GM19467 (cell line): ENCODE results near the gene KCNAB2.

ENCODE experiments used
- ATAC-seq: cut with Tn5 transposase; IDR thresholded peaks from one replicate; pipeline ENCODE4 v1.9.1; 2021; ENCODE audit warnings: mild to moderate bottlenecking, moderate library complexity; ENCODE audit not compliant: unreplicated experiment

The KCNAB2 gene

DNA sequence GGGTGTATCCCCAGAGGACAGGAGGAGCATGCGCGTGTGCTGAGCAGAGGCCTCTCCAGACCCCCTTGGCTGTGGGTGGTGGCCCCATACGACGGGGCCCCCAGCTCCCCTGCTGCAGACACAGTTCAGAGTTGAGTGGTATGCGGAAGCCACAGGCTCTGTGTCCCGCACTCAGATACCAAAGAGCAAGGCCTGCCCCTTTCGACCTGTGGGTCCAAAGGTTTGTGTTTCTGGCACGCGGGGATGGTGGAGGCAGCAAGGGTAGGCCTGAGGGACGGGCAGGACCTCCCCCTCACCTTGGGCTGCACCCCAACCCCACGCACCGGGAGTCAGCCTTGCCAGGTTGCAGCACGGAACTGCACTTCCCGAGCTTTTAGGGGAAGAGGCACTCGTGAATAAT lies at the start of gene KCNAB2:
Gene KCNAB2 (plus strand): TSS at position 328 of the 400 bp plus-strand sequence. CDS start 5,649 bp downstream, outside the sequence.
- ATAC-seq = no peak

DNA sequence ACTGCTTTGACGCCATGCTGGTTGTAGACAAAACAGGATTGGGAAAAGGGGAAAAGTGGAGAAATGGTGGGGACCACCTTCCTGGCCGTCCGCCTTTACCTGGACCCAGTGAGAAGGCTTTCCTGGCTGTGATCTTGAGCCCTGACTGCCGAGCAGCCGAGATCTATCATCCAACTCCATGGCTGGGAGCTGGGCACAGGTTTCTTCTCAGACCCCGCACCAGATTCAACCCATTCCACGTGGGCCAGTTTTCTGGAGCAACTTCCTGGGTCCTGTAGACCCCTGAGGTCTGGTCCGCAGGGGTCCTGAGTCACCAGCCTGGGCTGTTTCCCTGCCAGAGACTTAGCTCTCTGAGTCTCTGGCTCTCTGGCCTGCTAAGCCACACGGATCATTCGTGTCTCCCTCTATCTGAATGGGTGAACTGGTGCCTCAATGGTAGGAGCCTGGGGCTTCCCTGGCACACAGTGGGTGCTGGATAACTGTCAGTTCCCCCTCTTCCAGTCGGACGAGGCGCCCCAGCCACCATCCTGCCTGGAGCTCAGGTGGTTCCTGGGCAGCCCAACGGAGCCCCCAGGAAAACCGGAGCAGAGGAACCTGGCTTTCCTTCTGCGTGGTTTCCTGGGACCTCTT lies 48.9 kb upstream of the KCNAB2 start:
- no peak for ATAC-seq

DNA sequence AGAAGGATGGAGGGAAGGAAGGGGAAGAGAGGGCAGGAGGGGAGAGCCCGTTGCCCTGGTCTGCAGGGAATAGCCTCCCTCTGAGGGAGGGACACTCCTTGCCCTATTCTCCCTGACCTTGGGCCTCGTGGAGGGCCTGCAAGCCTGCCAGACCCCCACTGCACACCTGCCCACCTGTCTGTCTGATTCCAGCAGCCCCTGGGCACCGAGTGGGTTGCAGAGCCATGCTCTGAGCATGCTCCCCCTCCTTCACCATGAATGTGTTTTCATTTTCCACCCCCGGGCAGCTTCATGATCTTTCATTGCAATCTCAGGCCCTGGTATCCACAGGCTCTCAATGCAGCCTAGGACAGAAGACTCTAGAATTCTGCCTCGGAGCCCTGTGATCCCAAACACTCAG lies 48.4 kb upstream of the KCNAB2 start:
- ATAC-seq = no peak

DNA sequence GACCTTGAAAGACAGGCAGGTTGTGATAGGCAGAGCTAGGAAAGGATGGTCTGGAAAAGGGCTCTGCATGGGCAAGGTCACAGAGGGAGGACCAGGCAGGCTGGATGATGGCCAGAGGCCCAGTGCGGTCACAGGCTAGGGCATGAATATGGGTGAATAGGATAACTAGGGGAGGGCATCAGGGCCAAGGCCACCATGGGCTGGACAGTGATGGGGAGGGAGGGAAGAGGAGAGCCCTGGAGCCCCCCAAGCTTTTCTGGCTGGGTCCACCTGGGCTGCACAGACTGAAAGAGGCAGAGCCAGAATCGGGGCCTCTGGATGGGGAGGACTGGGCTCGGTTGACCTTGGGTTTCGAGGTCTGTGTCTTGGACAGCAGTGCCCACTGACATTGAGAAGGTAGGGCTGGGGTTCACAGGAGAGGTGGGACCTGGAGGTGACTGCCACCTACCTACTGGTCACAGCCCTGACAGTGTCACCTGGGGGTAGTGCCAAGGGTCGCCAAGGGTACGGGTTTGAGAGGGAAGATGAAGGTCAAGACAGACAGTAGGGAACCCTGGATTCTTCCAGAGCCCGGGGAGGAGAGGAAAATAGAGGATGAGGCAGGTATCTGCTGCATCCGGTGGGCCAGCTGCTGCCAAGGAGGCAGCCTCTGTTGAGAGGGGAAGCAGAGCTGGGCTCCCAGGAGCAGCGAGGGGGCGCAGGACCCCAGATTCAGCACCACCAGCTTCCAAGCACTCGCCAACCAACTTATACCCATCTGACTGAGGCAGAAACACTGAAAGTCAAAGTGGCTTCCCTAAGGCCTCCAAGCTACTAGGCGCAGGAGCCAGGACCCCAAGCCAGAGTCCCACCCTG lies 47.4 kb upstream of the KCNAB2 start:
- ATAC-seq = no peak

DNA sequence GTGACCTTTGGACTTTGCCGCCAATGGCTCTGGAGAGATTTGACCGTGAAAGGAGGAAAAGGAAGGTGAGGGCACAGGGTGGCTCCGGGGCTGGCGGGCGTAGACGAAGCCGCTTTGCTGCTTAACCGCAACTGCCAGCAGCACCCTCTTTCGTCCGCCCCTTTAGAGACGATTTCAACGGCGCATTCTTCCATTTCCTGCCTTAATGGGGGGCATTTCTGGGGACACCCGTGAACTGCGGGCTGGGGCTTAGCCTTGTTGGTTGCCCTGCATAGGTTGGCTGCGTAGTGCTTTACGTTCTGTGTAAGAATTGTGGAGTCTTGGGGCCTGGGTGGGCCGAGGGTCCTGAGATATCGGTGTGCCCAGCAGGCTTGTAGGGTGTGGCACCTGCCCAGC lies 46.8 kb upstream of the KCNAB2 start:
- no peak for ATAC-seq

DNA sequence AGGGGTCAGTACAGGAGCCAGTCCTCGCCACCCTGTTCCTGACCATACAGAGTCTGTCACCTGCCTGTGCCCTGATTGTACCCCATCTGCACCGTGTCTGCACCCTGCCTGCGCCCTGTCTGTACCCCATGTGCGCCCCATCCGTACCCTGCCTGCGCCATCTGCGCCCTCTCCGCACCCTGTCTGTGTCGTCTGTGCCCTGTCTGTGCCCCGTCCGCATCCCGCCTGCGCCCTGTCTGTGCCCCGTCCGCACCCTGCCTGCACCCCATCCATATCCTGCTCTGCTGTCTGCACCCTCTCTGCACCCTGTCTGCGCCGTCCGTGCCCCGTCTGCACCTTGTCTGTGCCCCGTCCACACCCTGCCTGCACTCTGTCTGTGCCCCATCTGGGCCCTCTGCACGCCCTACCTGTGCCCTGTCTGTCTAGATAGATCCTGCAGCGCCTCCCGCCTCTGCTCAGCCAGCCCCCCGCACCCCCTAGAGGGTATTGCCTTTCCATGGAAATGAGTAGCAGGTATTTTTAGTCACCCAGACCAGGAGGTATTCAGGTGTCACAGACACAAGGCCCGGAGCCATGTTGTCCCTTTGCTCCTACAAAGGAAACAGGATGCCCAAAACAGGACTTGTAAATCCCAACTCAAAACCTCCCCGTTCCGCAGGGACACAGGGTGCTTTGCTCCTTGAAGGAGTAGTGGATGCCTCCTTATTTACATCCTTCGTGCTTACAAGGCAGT lies 45.8 kb upstream of the KCNAB2 start:
- no peak for ATAC-seq

DNA sequence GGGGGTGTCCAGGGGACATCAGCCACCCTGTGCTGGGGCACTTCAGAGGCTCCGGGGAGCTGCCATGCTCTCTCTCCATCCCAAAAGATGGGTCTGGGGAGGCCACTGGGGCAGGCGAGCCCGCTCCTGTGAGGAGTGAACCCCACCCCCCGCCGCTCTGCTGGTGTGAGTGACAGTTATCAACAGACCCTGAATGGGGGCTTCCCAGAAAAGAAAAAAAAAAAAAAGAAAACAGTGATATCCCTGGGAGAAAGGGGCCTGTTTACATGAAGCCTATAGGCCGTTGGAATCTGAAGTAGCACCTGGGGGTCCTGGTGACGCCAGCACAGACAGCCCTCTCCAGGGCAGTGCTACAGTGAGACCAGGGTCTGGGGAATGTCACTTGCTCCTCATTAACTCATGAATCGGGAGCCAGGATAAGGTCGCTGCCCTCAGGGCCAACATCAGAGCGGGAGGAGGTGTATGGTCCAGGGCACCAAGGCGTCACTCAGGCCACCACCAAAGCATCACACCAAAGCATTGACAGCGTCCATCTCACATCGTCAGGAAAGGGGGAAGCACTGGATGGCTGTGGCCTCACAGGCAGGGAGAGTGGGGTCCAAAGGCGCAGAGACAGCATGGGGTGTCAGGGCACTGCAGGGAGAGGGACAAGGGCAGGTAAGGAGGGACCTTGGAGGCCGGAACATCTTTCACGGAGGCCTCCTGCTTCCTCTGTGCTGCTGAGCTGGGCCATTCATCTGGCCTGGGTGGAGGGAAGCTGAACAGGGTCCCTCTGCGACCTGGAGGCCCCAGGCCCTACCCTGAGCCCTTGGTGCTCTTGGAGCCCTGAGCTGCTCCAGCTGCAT lies 45.0 kb upstream of the KCNAB2 start:
- no peak for ATAC-seq

DNA sequence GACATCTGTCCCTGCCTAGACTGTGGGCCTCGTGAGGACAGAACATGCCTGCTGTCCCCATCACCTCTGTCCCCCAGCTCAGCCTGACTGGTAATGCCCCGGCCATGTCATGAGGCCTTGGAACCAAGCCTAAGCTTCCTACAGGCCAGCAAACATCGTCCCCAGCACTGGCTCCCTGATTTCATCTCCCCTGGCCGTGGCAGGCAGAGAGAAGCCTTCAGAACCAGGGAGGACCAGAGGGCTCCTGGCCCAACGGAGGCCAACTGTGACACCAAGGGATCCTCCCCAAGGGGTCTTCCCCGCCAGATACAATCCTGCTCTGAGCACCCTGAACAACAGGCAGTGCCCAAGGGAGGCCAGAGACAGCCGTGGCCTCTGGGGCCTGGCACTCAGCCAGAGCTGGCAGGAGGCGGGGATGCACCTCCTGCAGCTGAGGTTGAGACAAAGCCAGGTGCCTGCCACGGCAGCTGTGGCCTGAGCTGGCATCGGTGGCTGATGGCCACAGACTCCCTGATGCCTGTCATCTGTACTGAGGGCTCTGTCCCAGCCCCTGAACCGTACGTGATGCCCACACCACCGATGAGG lies 43.6 kb upstream of the KCNAB2 start:
- no peak for ATAC-seq

DNA sequence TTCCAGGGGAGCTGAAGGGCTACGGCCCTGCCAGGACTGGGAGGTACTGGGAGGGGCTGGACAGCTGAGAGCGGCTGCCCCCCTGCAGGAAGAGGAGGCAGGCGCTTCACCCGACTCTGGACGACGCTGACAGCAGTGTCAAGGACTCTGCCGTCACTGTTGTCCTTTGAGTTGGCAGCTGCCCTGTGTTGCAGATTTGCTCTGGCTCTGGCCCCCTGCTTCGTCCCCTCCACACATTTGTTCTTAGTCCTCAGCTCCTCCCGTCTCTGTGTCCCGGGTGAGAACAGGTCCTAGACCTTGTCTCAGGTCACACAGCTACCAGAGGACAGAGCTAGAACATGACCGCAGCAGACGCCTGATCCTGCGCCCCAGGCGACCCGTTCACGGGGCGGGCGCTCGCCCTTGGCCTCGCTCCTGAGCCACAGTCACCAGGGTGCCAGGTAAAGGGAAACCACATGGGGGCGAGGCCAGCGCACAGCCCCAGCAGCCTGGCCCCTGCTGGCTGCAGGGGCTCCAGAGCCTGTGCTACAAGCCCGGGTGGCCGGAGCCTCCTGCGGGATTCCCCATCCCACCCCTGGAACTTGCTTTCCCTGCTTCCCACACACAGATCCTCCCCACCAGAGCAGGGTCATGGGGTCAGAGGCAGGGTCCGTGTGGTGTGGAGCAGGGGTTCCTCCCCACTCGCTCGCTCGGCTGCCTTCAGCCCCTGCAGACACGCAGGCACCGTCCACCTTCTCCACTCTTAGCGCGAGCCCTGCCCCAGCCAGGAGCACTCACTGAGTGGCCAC lies 42.8 kb upstream of the KCNAB2 start:
- ATAC-seq = no peak

DNA sequence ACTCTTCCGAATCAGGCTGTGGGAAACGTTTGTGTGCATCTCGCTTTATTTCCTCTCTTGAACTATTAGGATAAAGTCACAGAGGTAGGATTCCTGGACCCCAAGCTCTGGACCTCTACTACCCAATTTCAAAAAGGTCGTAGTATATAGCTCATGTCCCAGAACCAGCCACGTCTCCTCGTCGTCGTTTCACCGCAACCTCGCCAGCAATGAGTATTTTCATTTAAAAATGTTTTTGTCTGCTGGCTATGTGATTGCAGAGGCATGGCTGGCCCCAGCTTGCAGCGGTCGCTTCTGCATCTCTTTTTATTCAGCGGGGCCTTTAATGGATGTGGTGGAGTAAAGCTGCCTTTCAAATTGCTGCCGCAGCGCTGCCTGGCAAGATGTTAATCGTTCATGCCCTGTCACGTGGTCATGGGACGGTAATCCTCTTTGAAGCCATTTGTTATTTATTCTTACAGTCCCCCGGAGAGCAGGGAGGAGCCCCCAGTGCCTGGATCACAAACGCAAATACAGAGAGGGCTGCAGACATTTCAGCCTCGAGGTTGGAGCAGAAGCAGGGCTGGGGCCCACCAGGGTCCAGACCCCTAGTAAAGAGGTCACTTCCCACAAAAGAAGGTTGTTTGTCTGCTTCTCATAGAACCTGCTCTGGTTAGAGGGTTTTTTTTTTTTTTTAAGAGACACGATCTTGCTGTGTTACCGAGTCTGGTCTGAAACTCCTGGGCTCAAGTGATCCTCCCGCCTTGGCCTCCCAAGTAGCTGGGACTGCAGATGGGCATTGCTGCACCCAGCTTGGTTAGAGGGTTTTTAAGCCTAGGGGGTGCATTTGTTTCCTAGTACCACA lies 41.9 kb upstream of the KCNAB2 start:
- ATAC-seq = no peak

DNA sequence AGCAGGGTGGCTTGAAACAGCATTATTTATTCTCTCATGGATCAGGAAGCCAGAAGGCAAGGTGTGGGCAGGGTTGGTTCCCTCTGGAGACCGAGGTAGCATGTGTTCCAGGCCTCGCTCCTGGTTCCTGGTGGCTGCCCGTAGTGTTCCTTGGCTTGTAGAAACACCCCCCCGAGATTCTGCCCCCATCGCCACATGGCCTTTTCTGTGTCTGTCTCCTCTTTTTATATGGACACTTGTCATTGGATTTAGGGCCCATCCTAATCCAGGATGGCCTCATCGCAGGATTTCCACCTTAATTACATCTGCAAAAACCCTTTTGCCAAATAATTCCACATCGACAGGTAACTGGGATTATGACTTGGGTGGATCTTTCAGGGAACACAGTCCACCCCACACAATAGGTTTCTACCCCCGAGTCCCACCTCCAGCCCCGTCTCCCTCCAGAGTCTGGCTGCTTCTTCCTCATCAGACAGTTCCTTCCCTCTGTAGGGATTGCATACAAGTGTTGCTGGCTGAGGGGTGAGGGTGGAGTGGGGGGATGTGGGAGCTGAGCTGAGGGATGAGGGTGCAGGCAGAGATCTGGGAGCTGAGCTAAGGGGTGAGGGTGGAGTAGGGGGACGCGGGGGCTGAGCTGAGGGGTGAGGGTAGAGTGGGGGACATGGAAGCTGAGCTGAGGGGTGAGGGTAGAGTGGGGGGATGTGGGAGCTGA lies 41.1 kb upstream of the KCNAB2 start:
- no peak for ATAC-seq

DNA sequence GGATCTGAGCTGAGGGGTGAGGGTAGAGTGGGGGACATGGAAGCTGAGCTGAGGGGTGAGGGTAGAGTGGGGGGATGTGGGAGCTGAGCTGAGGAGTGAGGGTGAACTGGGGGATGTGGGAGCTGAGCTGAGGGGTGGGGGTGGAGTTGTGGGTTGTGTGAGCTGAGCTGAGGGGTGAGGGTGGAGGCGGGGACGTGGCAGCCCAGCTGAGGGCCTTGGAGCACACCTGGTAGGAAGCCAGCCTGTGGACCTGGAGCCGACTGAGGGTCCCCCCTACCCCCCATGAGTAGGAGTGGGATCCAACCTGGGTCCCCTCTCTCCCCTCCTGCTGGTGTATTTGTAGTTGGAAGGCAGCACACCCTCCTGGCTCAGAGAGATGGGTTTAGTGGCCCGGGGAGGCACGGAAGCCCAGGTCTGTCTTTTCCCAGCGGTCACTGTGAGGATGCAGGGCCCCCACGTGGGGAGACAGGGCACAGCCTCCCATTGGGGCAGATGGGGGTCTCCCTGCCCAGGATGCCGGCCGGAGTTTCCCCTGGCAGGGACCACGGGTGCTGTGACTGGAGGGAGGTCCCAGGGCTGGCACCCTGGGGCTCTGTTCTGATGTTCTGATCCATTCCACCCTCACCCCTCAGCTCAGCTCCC lies 40.3 kb upstream of the KCNAB2 start:
- no peak for ATAC-seq

DNA sequence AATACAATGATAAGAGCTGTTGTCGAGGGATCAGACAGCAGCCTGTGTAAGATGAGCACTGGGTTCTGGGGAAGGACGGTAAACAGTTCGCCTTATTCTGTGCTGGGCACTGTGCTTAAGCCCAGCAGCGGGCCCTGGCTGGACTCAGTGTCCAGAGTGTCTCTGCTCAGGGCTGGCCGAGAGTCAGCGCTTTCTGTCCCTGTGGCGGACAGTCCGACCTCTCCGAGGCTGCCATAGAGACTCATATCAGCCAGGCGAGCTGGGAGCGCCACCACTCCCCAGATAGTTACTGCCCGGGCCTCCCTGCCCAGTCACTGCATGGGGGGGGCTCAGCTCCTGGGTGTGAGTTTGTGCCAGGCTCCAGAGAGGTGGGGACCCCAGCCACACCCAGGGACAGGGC lies 38.8 kb upstream of the KCNAB2 start:
- no peak for ATAC-seq

DNA sequence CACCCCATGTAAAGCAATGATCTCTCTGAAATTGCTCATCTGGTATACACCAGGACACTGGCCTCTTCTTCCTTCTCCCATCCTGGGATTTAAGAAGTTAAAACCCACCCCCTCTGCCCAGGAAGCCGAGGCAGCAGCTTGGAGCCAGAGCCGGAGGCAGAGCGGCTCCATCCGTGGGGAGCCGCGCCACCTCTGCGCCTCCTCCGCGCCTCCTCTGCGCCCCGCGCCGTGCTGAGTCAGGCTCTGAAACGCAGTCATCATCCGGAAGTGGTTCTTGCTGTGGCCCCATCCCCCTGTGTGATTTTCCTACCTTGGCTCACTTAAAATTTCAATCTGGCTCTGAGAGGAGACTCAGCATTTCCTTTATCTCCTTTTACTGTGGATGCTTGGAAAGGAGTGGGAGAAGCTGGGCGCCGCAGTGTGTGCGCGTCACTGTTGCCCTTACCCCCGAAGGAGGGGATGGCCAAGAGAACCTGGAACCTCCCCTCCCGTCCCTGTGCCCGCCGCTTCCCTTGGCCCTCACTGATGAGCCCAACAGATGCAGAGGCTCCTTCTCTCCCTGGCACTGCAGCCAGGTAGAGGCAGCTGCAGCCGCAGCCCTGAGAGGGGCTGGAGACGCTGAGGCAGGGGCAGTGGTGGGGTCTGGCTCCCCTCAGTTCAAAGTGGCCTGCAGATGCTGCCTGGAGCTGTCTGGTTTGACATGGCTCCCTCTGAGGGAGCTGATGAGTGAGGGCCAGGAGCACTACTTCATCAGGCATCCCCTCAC lies 38.2 kb upstream of the KCNAB2 start:
- no peak for ATAC-seq

DNA sequence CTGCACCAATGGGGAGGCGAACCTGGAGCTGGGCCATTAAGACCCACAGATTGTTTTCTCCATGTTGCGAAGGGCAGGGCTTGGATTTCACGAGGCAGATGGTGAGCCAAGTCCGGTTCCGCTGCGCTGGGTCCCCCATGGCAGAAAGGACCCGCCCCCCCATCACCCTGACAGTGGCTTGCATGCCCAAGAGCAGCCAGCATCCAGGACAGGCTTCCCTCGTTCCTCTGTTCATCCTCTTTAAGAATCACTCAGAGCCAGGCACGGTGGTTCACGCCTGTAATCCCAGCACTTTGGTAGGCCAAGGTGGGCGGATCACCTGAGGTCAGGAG lies 37.6 kb upstream of the KCNAB2 start:
- no peak for ATAC-seq

DNA sequence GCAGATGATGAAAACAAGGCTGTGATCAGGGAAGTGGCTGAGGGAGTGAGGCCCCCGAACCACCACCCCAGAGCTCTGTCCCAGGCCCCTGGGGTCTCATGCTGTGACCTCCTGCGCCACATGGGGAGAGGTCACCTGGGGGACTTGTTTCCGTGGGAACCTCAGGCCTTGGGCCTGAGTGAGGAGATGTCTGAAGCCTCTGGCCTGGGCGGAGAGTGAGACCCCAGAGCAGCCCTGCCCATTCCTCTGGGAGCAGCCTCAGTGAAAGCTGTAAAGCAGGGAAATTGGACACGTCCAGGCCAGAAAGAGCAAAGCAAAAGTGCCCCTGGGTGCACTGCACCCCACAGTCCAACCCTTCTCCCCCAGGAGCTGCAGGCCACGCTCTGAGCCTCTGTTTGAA lies 37.0 kb upstream of the KCNAB2 start:
- no peak for ATAC-seq
